HG03354 (cell line): ENCODE measurements around the gene CMTM1.
"Not testable (repeated sequence)": the region's sequence is repeated elsewhere in the genome, so short reads cannot be mapped to it uniquely, and the experiment has no call there.

Experiments
- ATAC-seq: cut with Tn5 transposase; IDR thresholded peaks from one replicate; pipeline ENCODE4 v1.9.1; 2021; ENCODE audit warnings: mild to moderate bottlenecking; ENCODE audit not compliant: unreplicated experiment, poor library complexity, severe bottlenecking

Gene CMTM1

GRCh38 chr16:66587881-66588600 is 21.8 kb downstream of the CMTM1 start:
- ATAC-seq: no peak

- ATAC-seq: peak; percentile 69
Measured at GRCh38 chr16:66588981-66589713, 22.9 kb downstream of the CMTM1 start.

- no peak for ATAC-seq
Measured at GRCh38 chr16:66590322-66590721, 24.1 kb downstream of the CMTM1 start.

GRCh38 chr16:66591018-66591417 is 24.8 kb downstream of the CMTM1 start:
- no peak for ATAC-seq

GRCh38 chr16:66592241-66592640 is 26.0 kb downstream of the CMTM1 start:
- ATAC-seq: no peak

- no peak for ATAC-seq
Measured at GRCh38 chr16:66592814-66593213, 26.6 kb downstream of the CMTM1 start.

- no peak for ATAC-seq
Measured at GRCh38 chr16:66594739-66595138, 28.5 kb downstream of the CMTM1 start.

GRCh38 chr16:66596559-66596958 is 30.3 kb downstream of the CMTM1 start:
- ATAC-seq: not testable (repeated sequence)

GRCh38 chr16:66596986-66597848 is 31.0 kb downstream of the CMTM1 start:
- no peak for ATAC-seq

- ATAC-seq: no peak
Measured at GRCh38 chr16:66598111-66598510, 31.9 kb downstream of the CMTM1 start.

GRCh38 chr16:66599726-66600125 is 33.5 kb downstream of the CMTM1 start:
- ATAC-seq: no peak

GRCh38 chr16:66600477-66600876 is 34.2 kb downstream of the CMTM1 start:
- no peak for ATAC-seq

GRCh38 chr16:66601471-66601870 is 35.2 kb downstream of the CMTM1 start:
- ATAC-seq: no peak

GRCh38 chr16:66603537-66604375 is 37.5 kb downstream of the CMTM1 start:
- ATAC-seq: no peak

- peak; percentile 63 for ATAC-seq
Measured at GRCh38 chr16:66604376-66605176, 38.3 kb downstream of the CMTM1 start, which contains the start of gene CMTM3. TSS of gene CMTM3 (plus strand) at chr16:66604704. CDS start at chr16:66604806, 102 bp downstream.

- ATAC-seq: peak; percentile 6
Measured at GRCh38 chr16:66605177-66605978, 39.1 kb downstream of the CMTM1 start.

- ATAC-seq: no peak
Measured at GRCh38 chr16:66605979-66606751, 39.9 kb downstream of the CMTM1 start.
